HG02973 (cell line): Measurements from ENCODE around the gene VEZT.
A peak's percentile ranks its signal among the peaks of the same experiment; 100 is the strongest.
"Not testable (repeated sequence)": the region's sequence is repeated elsewhere in the genome, so short reads cannot be mapped to it uniquely, and the experiment has no call there.

Experiments used
- ATAC-seq: cut with Tn5 transposase; IDR thresholded peaks from one replicate; pipeline ENCODE4 v1.9.1; 2021; ENCODE audit warnings: moderate library complexity; ENCODE audit not compliant: unreplicated experiment

The VEZT gene

GRCh38 chr12:95217377-95218149 lies at the start of gene VEZT, which contains the start of gene FGD6:
Gene VEZT (plus strand): TSS chr12:95217807. CDS start chr12:95217851, 44 bp downstream.
Gene FGD6 (minus strand): TSS chr12:95217467. CDS start chr12:95217240, 227 bp downstream.
- peak; percentile 90 for ATAC-seq

GRCh38 chr12:95168746-95169145 lies 48.9 kb upstream of the VEZT start:
- no peak for ATAC-seq

DNA sequence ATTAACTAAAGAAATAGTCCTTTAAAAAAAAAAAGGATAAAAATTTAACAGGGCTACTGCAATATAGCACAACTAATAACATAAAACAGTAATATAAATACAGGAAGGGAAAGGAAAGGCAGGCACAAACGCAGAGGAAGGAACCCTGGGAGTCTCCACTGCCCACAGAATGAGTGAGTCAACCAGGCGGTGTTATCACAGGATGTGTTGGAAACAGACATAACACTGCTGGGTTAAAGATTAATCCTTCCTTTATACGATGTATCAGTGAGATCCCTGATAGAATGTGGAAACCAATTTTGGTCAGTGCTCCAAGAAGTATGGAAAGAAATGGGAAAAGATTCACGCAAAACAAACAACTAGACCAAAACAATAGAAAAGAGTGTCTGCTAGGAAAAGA lies 48.2 kb upstream of the VEZT start:
- no peak for ATAC-seq

DNA sequence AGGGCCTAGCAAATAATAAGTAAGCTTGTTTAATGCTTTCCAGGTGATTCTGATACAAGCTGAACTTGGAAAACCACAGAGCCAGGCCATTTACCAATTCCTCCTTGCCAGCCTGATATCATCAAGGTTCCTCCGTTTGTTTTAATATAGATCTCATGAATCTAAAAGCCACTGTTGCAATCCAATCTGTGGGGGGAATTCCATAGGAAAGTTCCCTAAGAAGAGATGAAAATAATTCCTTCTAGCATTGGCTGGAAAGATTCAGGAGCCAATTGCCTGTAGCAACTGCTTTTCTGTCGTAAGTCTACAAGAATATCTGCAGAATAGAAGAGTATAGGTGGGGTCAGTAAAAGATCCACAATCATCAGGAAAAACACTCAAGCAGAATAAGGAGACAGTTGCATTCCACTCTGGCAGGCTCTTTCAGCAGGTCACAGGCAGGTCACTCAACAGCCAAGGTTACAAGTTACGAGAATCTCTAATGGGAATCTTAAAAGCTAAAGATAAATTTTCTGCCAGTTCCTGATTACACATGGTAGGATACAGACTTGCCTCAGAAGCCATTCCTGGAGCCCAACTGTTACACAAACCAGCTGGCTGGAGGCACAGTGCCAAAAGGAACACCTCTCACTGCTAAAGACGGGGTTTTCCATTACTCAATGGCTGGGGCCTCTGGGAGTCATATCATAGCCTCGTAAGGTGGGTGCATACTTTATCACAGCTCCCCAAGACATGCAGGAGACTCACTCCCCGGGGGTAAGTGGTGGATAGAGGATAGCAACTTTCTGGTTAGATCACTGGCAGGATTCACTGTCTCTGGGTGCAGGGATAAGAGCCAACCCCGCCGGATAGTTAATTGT lies 44.0 kb upstream of the VEZT start:
- ATAC-seq = no peak

DNA sequence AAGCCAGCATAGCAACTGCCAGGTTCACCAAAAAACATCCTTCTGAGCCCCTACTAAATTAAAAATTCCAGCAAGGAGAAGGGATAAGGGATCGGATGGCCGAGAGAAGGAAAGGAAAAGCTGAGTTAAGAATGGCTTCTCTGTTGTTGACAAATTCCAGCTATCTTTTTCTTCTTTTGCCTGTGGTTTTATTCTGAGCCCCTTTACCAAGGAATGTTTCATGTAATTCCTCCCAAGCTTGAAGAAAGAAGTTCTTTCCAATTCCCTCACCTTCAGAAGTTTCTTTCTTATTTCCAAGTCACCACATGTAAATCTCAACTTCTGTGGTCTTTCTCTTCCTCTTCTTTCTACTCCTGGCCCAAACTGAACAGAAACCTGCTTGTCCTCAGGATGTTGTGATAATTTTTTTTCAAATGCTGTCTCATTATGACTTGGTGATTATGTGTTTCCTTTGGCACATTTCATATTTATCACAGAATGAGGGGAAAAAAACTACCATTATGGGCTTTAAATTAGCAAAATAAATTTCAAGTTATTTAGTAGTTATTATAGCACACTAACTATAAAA lies 40.3 kb upstream of the VEZT start:
- no peak for ATAC-seq

- no peak for ATAC-seq
These were observed 39.5 kb upstream of the VEZT start for GRCh38 chr12:95178136-95178535.

GRCh38 chr12:95179011-95179410 lies 38.6 kb upstream of the VEZT start:
- ATAC-seq = no peak

GRCh38 chr12:95181103-95181502 lies 36.5 kb upstream of the VEZT start:
- ATAC-seq = no peak

- no peak for ATAC-seq
These were observed 34.7 kb upstream of the VEZT start for GRCh38 chr12:95182868-95183415.

- no peak for ATAC-seq
These were observed 33.5 kb upstream of the VEZT start for GRCh38 chr12:95184121-95184520.

DNA sequence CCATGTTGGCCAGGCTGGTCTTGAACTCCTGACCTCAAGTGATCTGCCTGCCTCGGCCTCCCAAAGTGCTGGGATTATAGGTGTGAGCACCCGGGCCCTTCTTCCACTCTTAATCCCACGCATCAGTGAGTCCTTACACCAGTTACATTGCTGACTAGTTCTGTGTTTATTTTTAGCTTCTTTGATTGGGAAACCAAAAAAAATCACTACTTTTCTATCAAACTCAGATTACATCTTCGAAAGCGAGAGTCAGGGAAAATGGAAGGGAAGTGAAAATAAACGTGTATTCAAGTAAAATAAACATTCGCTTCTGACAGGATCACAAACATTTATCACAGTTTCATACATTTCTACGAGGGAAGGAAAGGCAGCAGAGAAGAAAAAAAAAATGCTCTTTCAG lies 32.5 kb upstream of the VEZT start:
- ATAC-seq = no peak

GRCh38 chr12:95185854-95186253 lies 31.8 kb upstream of the VEZT start:
- ATAC-seq = no peak

- ATAC-seq = no peak
These were observed 29.7 kb upstream of the VEZT start for GRCh38 chr12:95187865-95188415.

GRCh38 chr12:95191060-95191696 lies 26.4 kb upstream of the VEZT start:
- ATAC-seq = no peak

DNA sequence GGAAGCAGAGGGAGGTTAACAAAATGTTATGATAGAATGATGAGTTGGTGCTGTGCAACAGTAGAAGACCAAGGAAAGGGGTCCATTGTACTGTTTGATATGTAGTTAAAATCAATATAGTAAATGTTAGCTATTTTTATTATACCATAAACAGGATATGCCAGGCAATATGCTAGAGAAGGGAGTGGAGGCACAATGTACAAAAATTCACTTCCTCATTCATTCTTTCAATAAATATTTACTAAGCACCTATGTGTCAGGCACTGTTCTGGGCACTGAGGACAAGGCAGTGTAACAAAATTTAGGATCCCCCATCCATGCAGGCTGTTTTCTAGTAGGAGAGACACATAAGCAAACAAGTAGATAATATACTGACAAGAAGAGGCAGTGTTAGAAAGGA lies 25.3 kb upstream of the VEZT start:
- no peak for ATAC-seq

GRCh38 chr12:95193139-95193538 lies 24.5 kb upstream of the VEZT start:
- ATAC-seq = no peak

- ATAC-seq = no peak
These were observed 22.5 kb upstream of the VEZT start for GRCh38 chr12:95195122-95195521.

DNA sequence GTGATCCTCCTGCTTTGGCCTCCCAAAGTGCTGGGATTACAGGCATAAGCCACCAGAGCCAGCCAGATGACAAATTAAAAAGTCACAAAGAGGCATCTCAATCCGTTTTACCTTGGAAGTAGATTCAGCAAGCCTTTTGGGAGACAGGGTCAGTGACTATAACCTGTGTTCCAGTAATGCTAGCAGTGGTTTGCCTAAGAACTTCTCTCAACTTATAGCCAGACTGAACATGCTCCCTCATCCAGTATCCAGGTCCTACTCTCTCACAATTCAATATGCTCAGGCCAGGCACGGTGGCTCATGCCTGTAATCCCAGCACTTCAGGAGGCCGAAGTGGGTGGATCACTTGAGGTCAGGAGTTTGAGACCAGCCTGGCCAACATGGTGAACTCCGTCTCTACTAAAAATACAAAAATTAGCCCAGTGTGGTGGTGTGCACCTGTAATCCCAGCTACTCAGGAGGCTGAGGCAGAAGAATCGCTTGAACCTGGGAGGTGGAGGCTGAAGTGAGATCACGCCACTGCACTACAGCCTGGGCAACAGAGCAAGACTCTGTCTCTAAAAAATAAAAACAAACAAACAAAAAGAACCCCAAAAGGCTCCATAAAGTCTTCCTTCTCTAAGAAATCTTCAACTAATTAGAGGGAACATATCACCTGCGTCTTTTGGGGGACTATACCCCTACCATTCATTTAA lies 20.6 kb upstream of the VEZT start:
- ATAC-seq = not testable (repeated sequence)

- ATAC-seq = no peak
These were observed 20.0 kb upstream of the VEZT start for GRCh38 chr12:95197636-95198035.

GRCh38 chr12:95198914-95199313 lies 18.7 kb upstream of the VEZT start:
- peak; percentile 71 for ATAC-seq
